A549 treated with DMSO at 1 μM for 4 hours (cell line): Measurements from ENCODE around the gene ATP2C1. TPM values are rescaled to one million over a fixed set of nuclear protein-coding genes. Genes with fewer than 3 reads are reported as not detected.

Experiments used
- total RNA-seq: library from RNA; stranded (reverse); fragments of 200-300 nt; extraction: Qiagen RNA extraction; gene quantifications from 5 replicates; pipeline ENCODE4 v1.2.3, GENCODE V29; 2022; ENCODE audit warnings: low read depth

Gene ATP2C1
- total RNA-seq = 25.6 to 39.4 TPM (median 35.0 TPM) in 5 replicates

GRCh38 chr3:130893376-130894129 is at the start of gene ATP2C1:
TSS of gene ATP2C1 (plus strand) at chr3:130894084. CDS start at chr3:130894770, 686 bp downstream.

GRCh38 chr3:131026321-131027151 is 132.7 kb downstream of the ATP2C1 start, which contains the start of the genes ASTE1 and NEK11:
TSS of gene ASTE1 (minus strand) at chr3:131026825. CDS start at chr3:131025306, 1,519 bp downstream.
TSS of gene NEK11 (plus strand) at chr3:131026877. CDS start at chr3:131029709, 2,832 bp downstream.

Other genes with a start within 250 kb of the ATP2C1 start
- 16.8 to 20.8 TPM (median 17.7 TPM) in 5 replicates for gene PIK3R4, start 147.3 kb upstream of the ATP2C1 start, total RNA-seq
- gene ASTE1, start 132.7 kb downstream of the ATP2C1 start, total RNA-seq = 4.3 to 5.2 TPM (median 4.7 TPM) in 5 replicates
- gene NEK11, start 132.8 kb downstream of the ATP2C1 start, total RNA-seq = 3.0 to 4.3 TPM (median 4.2 TPM) in 5 replicates